WTC11 (cell line): ENCODE measurements around the gene FOXI1. TPM values are rescaled to one million over a fixed set of nuclear protein-coding genes. Genes with fewer than 3 reads are reported as not detected.
"Not testable (repeated sequence)": the region's sequence is repeated elsewhere in the genome, so short reads cannot be mapped to it uniquely, and the experiment has no call there.

ENCODE experiments used
- ATAC-seq: fragments of 200-7000 bp; cut with Tn5 transposase; 2 replicates; pipeline ENCODE4 v1.10.0; 2021; ENCODE audit warnings: mild to moderate bottlenecking, moderate library complexity
- CTCF ChIA-PET: fragments of 300-600 bp; sonication (Branson Sonifier 250); formaldehyde crosslinking; loops from one replicate; lab custom pipeline; 2021; ENCODE audit warnings: antibody characterized with exemption; lab: Charles Lee
- POLR2A ChIA-PET: fragments of 350-600 bp; sonication (Branson Sonifier 250); formaldehyde crosslinking; loops from one replicate; lab custom pipeline; 2021; ENCODE audit warnings: antibody characterized with exemption; lab: Charles Lee
- DNase-seq: peaks from one replicate; pipeline ENCODE4 v3.0.0; 2021; ENCODE audit warnings: low spot score
- H3K27ac Mint-ChIP-seq: 2 replicates; pipeline ENCODE4 v1.8.0; 2021; ENCODE audit warnings: mixed read lengths
- H3K27me3 Mint-ChIP-seq: 2 replicates; pipeline ENCODE4 v1.8.0; 2021; ENCODE audit warnings: low read depth, mild to moderate bottlenecking, moderate library complexity, mixed read lengths
- H3K36me3 Mint-ChIP-seq: 2 replicates; pipeline ENCODE4 v1.8.0; 2021; ENCODE audit warnings: mixed read lengths
- H3K4me1 Mint-ChIP-seq: 2 replicates; pipeline ENCODE4 v1.8.0; 2022; ENCODE audit warnings: mixed read lengths
- H3K4me3 Mint-ChIP-seq: 2 replicates; pipeline ENCODE4 v1.8.0; 2021; ENCODE audit warnings: mild to moderate bottlenecking, moderate library complexity, mixed read lengths
- H3K9me3 Mint-ChIP-seq: 2 replicates; pipeline ENCODE4 v1.8.0; 2021; ENCODE audit warnings: mixed read lengths
- ATF1 ChIP-seq: sonication (generic); formaldehyde crosslinking; IDR thresholded peaks from 2 replicates; pipeline ENCODE4 v1.8.1; 2023; ENCODE audit warnings: mild to moderate bottlenecking, moderate library complexity, missing genetic modification reagents
- ATF2 ChIP-seq: sonication (generic); formaldehyde crosslinking; IDR thresholded peaks from 2 replicates; pipeline ENCODE4 v1.8.1; 2022; ENCODE audit warnings: low read depth, missing genetic modification reagents, borderline replicate concordance
- CBFB ChIP-seq: sonication (generic); formaldehyde crosslinking; IDR thresholded peaks from 2 replicates; pipeline ENCODE4 v1.8.1; 2022; ENCODE audit warnings: mild to moderate bottlenecking, low read depth, missing genetic modification reagents
- CDX4 ChIP-seq: fragments of 250-450 bp; sonication (Bioruptor Pico); IDR thresholded peaks from 2 replicates; pipeline ENCODE4 v1.9.0; 2021; ENCODE audit warnings: moderate library complexity, mild to moderate bottlenecking, inconsistent platforms, borderline replicate concordance
- EMX1 ChIP-seq: fragments of 250-450 bp; sonication (Bioruptor Pico); IDR thresholded peaks from 2 replicates; pipeline ENCODE4 v1.8.0; 2021; ENCODE audit warnings: mild to moderate bottlenecking
- ERG ChIP-seq: fragments of 250-450 bp; sonication (Bioruptor Pico); IDR thresholded peaks from 2 replicates; pipeline ENCODE4 v1.8.0; 2021; ENCODE audit warnings: mild to moderate bottlenecking
- ETV6 ChIP-seq: sonication (generic); formaldehyde crosslinking; IDR thresholded peaks from 2 replicates; pipeline ENCODE4 v1.8.1; 2022; ENCODE audit warnings: mild to moderate bottlenecking, missing genetic modification reagents
- IRF2 ChIP-seq: sonication (generic); formaldehyde crosslinking; IDR thresholded peaks from 2 replicates; pipeline ENCODE4 v1.8.0; 2022; ENCODE audit warnings: low read depth, missing genetic modification reagents, borderline replicate concordance
- PRRX2 ChIP-seq: fragments of 250-450 bp; sonication (Bioruptor Pico); IDR thresholded peaks from 2 replicates; pipeline ENCODE4 v1.8.0; 2021; ENCODE audit warnings: mild to moderate bottlenecking
- SMAD3 ChIP-seq: sonication (generic); formaldehyde crosslinking; IDR thresholded peaks from 2 replicates; pipeline ENCODE4 v1.8.0; 2022; ENCODE audit warnings: missing genetic modification reagents, mild to moderate bottlenecking, borderline replicate concordance
- TP53 ChIP-seq: sonication (generic); formaldehyde crosslinking; IDR thresholded peaks from 2 replicates; pipeline ENCODE4 v1.8.1; 2023; ENCODE audit warnings: mild to moderate bottlenecking, missing genetic modification reagents
- ZNF219 ChIP-seq: sonication (generic); formaldehyde crosslinking; IDR thresholded peaks from 2 replicates; pipeline ENCODE4 v1.8.0; 2023; ENCODE audit warnings: missing genetic modification reagents, mild to moderate bottlenecking, borderline replicate concordance
- ZNF263 ChIP-seq: sonication (generic); formaldehyde crosslinking; IDR thresholded peaks from 2 replicates; pipeline ENCODE4 v1.8.1; 2022; ENCODE audit warnings: low read depth, mild to moderate bottlenecking, moderate library complexity, missing genetic modification reagents
- ZNF396 ChIP-seq: fragments of 250-450 bp; sonication (Bioruptor Pico); IDR thresholded peaks from 2 replicates; pipeline ENCODE4 v1.8.0; 2021; ENCODE audit warnings: mild to moderate bottlenecking, moderate library complexity, borderline replicate concordance
- ZNF671 ChIP-seq: fragments of 250-450 bp; sonication (Bioruptor Pico); IDR thresholded peaks from 2 replicates; pipeline ENCODE4 v1.8.0; 2021; ENCODE audit warnings: mild to moderate bottlenecking
- ZSCAN18 ChIP-seq: fragments of 250-450 bp; sonication (Bioruptor Pico); IDR thresholded peaks from 2 replicates; pipeline ENCODE4 v2.1.2; 2022; ENCODE audit warnings: mild to moderate bottlenecking, moderate library complexity
- total RNA-seq: library from RNA; stranded (reverse); gene quantifications from 3 replicates; pipeline ENCODE4 v1.2.3, GENCODE V29; 2021

FOXI1 gene
- total RNA-seq, 1 experiment from 2014 or later: not detected

- TF ChIP-seq SMAD3 (CRISPR knock-in tag): no peak
- no peak for TF ChIP-seq ATF1
- TF ChIP-seq ZNF263: no peak
- TF ChIP-seq CBFB (CRISPR knock-in tag): no peak
- no peak for TF ChIP-seq TP53 (CRISPR knock-in tag)
- TF ChIP-seq CDX4 (CRISPR knock-in tag): no peak
- no peak for TF ChIP-seq EMX1 (CRISPR knock-in tag)
- no peak for TF ChIP-seq ZSCAN18 (CRISPR knock-in tag)
- TF ChIP-seq ATF2: no peak
- no peak for TF ChIP-seq PRRX2 (CRISPR knock-in tag)
Measured at GRCh38 chr5:170138273-170138672, 32.6 kb downstream of the FOXI1 start (continued).

GRCh38 chr5:170139786-170140335, 34.2 kb downstream of the FOXI1 start:
- TF ChIP-seq ZNF219 (CRISPR knock-in tag) (no peak), ZNF396 (CRISPR knock-in tag) (no peak), ZNF263 (no peak), ERG (CRISPR knock-in tag) (no peak), IRF2 (no peak), ZSCAN18 (CRISPR knock-in tag) (no peak), ZNF671 (CRISPR knock-in tag) (no peak), CDX4 (CRISPR knock-in tag) (no peak), ETV6 (CRISPR knock-in tag) (no peak)
- Mint-ChIP-seq H3K4me1 (no peaks in the 10 kb centered on the region), H3K9me3 (peaks cover 11% of the 10 kb centered on the region; the same call in 1 of the 2 replicates), H3K4me3 (no peak overlapping the region), H3K27ac (no peak overlapping the region), H3K27me3 (no peaks in the 10 kb centered on the region), H3K36me3 (no peaks in the 10 kb centered on the region)
- ATAC-seq (no peak), DNase-seq (no peak)
- CTCF ChIA-PET: no interaction called here
- POLR2A ChIA-PET: no interaction called here

GRCh38 chr5:170141196-170141595, 35.5 kb downstream of the FOXI1 start:
- H3K4me1 Mint-ChIP-seq, ATAC-seq, POLR2A ChIA-PET, H3K36me3 Mint-ChIP-seq, H3K4me3 Mint-ChIP-seq, DNase-seq, H3K27me3 Mint-ChIP-seq, CTCF ChIA-PET, H3K27ac Mint-ChIP-seq: not testable (repeated sequence)
- H3K9me3 Mint-ChIP-seq: peaks cover 11% of the 10 kb centered on the region; the same call in 1 of the 2 replicates
